Brain microvascular endothelial cell (primary cell): ENCODE measurements around the gene CYP4B1.

ENCODE experiments used
- DNase-seq: peaks from one replicate; pipeline ENCODE4 v3.0.0-alpha.2; 2020
- H3K27ac ChIP-seq: fragments of 250-450 bp; sonication (Bioruptor Pico); 2 replicates; pipeline ENCODE4 v1.5.1; 2020; ENCODE audit warnings: mild to moderate bottlenecking, moderate library complexity
- H3K27me3 ChIP-seq: fragments of 250-450 bp; sonication (Bioruptor Pico); replicated peaks from 2 replicates; pipeline ENCODE4 v1.5.1; 2020; ENCODE audit warnings: mild to moderate bottlenecking
- H3K36me3 ChIP-seq: fragments of 250-450 bp; sonication (Bioruptor Pico); replicated peaks from 2 replicates; pipeline ENCODE4 v1.5.1; 2020; ENCODE audit warnings: mild to moderate bottlenecking
- H3K4me3 ChIP-seq: 2 replicates; pipeline ENCODE4 v1.5.1; 2011; ENCODE audit warnings: low read depth, mild to moderate bottlenecking, control low read depth, low read length, moderate library complexity
- in situ Hi-C: cut with HindIII; loops from 2 replicates; pipeline ENCODE4 v1.10.0; 2017; ENCODE audit warnings: low sequenced_read_pairs, low pct_ligation_motif_present
- TF ChIP-seq, protein P1 (sequence below): IDR thresholded peaks from 2 replicates; pipeline ENCODE4 v1.5.1; 2011; ENCODE audit warnings: low read depth, mild to moderate bottlenecking, moderate library complexity, low read length, control low read depth, inconsistent platforms; ENCODE audit errors: missing control alignments

CYP4B1 gene

DNA sequence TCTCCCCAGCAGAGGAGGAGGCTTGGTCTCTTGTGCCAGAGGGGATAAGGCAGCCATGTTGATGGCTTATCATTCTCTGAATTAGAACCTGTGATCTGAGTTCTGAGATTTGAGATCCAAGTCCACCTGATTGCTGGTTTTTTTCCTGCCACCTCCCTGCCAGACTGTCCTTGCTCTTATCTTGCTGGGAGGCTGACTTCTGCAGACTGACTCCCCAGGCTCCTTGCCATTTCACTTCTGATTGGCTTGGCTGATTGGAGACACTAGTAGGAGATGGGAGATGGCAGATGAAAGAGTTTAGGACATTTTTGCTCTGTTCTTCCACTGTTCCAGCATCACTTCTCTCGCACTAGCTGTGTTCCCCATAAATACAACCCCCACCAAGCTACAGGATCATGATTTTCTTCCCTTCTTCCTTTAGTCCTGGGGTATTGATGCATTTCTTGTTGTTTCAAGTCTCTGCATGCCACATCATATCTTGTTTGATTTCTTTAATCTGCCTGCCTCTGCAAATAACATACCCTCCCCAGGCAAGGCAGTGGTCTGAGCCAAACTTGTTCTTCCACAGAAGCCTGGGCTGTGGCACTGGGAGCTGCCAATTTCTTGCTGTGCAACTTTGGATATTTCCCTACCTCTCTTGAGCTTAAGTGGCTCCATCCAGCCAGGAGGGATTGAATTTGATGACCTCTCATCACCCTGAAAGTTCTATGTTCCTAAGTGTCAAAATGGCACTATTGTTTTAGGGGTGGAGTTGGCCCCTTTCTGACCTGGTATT, 963 bp upstream of the CYP4B1 start:
- in situ Hi-C loops, result no loop called here
- Histone ChIP-seq H3K27ac (no peak overlapping the region), H3K27me3 (no peaks in the 10 kb centered on the region), H3K4me3 (no peak overlapping the region), H3K36me3 (no peaks in the 10 kb centered on the region)
- no peak for DNase-seq
- TF ChIP-seq, protein P1, sequence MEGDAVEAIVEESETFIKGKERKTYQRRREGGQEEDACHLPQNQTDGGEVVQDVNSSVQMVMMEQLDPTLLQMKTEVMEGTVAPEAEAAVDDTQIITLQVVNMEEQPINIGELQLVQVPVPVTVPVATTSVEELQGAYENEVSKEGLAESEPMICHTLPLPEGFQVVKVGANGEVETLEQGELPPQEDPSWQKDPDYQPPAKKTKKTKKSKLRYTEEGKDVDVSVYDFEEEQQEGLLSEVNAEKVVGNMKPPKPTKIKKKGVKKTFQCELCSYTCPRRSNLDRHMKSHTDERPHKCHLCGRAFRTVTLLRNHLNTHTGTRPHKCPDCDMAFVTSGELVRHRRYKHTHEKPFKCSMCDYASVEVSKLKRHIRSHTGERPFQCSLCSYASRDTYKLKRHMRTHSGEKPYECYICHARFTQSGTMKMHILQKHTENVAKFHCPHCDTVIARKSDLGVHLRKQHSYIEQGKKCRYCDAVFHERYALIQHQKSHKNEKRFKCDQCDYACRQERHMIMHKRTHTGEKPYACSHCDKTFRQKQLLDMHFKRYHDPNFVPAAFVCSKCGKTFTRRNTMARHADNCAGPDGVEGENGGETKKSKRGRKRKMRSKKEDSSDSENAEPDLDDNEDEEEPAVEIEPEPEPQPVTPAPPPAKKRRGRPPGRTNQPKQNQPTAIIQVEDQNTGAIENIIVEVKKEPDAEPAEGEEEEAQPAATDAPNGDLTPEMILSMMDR, result no peak

DNA sequence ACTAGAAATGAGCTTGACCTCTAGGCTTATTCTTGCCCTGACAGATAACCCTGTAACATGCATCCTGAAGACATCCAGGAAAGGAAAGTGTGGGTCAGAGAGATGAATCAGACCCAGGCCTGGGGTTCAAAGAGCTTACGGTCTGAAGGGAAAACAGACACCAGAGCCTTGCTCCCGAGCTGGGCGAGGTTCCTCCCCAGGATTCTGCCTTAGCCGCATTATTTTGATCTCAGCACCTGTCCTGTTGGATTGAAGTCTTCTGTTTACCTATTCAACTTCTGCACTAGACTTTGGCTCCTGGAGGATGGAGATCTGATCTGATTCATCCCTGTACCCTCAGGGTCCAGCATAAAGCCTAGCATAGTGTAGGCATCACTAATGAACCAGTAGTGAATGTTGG, 1.9 kb downstream of the CYP4B1 start:
- in situ Hi-C loops, result no loop called here
- H3K36me3 ChIP-seq, result no peaks in the 10 kb centered on the region
- no peaks in the 10 kb centered on the region for H3K27me3 ChIP-seq
- no peak overlapping the region for H3K4me3 ChIP-seq
- H3K27ac ChIP-seq, result no peak overlapping the region
- TF ChIP-seq, protein P1, result no peak
- DNase-seq, result no peak

DNA sequence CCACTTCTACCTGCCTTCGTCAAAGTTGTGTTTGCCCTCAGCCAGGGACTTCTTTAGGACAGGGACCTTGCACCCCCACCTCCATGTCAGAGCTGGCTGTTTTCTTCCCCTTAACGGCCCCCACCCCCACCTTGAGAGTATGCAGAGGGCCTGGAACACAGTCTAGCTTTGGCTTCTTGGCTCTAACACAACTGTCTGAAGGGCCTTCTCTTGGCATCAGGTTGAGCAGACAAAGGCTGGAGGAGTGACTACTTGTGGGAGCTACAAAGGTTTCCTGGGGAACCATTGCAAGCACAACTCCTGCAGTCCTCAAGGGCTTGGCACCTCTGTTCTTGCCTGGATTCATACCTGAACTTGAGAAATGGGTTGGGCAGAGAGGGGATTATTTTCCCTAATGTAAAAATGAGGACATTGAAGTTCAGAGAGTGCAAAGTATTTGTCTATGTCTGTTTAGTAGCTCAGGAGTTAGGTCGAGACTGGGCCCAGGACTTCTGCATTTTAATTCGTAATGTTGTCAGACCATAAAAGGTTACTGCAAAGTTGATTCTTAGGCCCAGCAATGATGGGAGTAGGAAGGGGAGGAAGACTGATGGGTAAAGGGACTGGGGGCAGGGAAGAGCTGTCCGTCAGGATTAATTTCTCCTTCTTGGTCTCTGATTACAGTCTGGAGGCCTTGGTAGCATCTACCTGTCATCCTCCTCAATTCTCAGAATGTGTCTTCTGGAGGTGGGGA, 2.6 kb downstream of the CYP4B1 start:
- Histone ChIP-seq H3K4me3 (no peak overlapping the region), H3K36me3 (no peaks in the 10 kb centered on the region), H3K27me3 (no peaks in the 10 kb centered on the region), H3K27ac (no peak overlapping the region)
- DNase-seq, result no peak
- in situ Hi-C loops, result no loop called here
- TF ChIP-seq, protein P1, result no peak

DNA sequence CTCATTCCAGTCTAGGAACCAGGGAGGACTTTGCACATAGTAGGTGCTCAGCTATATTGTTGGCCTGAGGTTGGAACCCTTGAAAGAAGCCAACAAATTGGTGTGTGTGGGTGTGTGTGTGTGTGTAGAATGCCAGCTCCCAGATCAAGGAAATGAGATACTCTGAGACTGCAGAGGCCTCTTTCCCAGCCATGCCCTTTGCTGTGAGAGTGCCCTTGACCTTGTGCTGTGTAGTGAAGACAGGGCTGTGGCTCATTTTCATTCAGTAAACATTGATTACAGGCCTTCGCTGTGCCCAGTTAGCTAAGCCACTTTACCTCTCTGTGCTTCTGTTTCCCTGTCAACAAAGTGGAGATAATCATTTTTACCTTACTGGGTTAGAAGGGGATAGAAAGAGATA, 3.2 kb downstream of the CYP4B1 start:
- no peaks in the 10 kb centered on the region for H3K36me3 ChIP-seq
- no peak overlapping the region for H3K27ac ChIP-seq
- no peak for DNase-seq
- TF ChIP-seq, protein P1, result no peak
- in situ Hi-C loops, result no loop called here
- no peak overlapping the region for H3K4me3 ChIP-seq
- no peaks in the 10 kb centered on the region for H3K27me3 ChIP-seq

DNA sequence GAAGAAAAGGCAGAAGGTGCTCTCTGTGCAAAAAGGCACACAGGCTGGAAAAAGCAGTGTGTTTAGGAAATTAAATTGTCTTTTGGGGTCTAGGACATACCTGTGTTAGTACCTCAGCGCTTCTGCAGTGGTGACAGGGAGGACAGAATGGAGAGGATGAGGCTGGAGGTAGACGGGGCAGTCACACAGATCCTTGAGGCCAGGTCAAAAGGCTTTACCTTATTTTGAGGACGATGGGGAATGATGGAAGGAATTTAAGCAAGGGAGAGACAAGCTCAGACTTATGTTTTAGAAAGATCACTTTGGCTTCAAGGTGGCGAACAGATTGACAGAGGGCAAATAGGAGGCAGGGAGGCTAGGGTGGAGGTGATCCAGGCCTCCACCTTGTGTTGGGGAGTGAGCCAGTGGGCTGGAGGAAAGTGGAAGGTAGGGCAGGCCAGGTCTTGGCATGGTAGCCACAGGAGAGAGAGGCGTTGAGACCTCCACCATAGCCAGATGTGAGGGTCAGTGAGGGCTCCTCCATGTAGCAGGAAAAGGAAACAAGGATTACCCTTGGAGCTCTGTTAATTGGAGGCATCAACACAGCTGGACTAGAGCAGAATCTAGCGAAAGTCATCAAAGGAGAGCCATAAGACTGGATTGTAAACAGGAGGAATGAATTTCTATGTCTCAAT, 4.2 kb downstream of the CYP4B1 start:
- H3K36me3 ChIP-seq, result no peaks in the 10 kb centered on the region
- H3K27ac ChIP-seq, result no peak overlapping the region
- no peak for DNase-seq
- no peaks in the 10 kb centered on the region for H3K27me3 ChIP-seq
- in situ Hi-C loops, result no loop called here
- TF ChIP-seq, protein P1, result no peak
- H3K4me3 ChIP-seq, result no peak overlapping the region
